ENCODE measurements around the gene CST3. TPM values are rescaled to one million over a fixed set of nuclear protein-coding genes. Genes with fewer than 3 reads are reported as not detected.
"Not testable (repeated sequence)": the region's sequence is repeated elsewhere in the genome, so short reads cannot be mapped to it uniquely, and the experiment has no call there.

The CST3 gene
- total RNA-seq, 3 donors from 2014 or later: 1.8 to 2.6 (median 2.0) TPM

DNA sequence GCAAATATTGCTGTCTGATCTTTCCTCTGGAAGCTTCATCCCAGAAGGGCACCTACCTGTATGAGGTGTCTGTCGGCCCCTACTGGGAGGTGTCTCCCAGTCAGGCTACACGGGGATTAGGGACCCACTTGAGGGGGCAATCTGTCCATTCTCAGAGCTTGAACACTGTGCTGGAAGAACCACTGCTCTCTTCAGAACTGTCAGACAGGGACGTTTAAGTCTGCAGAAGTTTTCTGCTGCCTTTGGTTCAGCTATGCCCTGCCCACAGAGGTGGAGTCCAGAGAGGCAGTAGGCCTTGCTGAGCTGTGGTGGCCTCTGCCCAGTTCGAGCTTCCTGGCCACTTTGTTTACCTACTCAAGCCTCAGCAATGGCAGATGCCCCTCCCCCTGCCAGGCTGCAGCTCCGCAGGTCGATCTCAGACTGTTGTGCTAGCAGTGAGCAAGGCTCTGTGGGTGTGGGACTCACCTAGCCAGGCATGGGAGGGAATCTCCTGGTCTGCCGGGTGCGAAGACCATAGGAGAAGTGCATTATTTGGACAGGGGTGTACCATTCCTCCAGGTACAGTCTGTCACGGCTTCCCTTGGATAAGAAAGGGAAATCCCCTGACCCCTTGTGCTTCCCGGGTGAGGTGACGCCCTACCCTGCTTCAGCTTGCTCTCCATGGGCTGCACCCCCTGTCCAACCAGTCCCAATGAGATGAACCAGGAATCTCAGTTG lies 16.9 kb downstream of the CST3 start:
- H3K27me3 Mint-ChIP-seq (ENCODE audit: low read depth): peaks cover 21% of the 10 kb centered on the region
- not testable (repeated sequence) for H3K4me1 Mint-ChIP-seq (ENCODE audit: low read depth); H3K36me3 Mint-ChIP-seq (ENCODE audit: insufficient read depth); DNase-seq; ATAC-seq; H3K9me3 Mint-ChIP-seq; H3K4me3 Mint-ChIP-seq

DNA sequence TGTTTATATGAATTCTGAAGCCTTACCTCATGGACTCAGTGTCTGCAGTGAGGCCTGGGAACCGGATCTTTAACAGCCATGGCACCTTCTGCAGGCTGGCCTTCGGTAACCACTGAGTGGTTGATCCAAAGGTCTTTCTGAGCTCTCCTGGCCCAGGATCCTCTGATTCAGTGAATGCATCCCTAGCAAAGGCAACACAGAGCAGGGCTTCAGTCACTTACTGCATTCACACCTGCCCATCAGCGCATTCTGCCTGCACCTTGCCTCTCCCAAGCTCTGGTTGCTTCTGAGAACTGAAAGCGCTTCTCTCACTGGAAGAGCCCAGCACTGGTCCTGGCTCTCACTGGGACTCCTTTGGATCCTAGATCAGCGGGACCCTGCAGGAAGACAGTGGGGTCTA lies 23.6 kb downstream of the CST3 start:
- Mint-ChIP-seq H3K4me1 (ENCODE audit: low read depth) (no peaks in the 10 kb centered on the region), H3K36me3 (ENCODE audit: insufficient read depth) (no peaks in the 10 kb centered on the region), H3K9me3 (no peaks in the 10 kb centered on the region), H3K27me3 (ENCODE audit: low read depth) (peaks cover 8% of the 10 kb centered on the region), H3K4me3 (no peak overlapping the region)
- ATAC-seq (no peak), DNase-seq (no peak)

DNA sequence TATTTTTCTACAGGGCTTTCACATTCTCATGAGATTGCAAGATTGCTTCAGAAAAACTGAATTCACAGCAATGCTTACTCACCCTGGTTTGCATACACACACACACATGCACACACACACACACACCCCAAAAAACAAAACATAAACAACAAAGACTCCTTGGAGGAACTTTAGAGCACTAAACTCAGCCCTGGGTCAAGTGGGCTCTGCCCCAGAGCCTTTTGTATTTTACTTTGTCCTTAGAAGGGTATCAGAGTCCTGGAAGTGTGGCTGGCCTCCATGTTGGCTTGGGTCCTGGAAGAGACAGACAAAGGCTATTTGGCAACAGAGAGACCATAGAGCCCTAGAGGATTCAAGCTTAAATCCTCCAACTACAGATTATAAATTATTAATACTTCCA lies 24.1 kb downstream of the CST3 start:
- Mint-ChIP-seq H3K4me3 (no peak overlapping the region), H3K27me3 (ENCODE audit: low read depth) (peaks cover 8% of the 10 kb centered on the region), H3K36me3 (ENCODE audit: insufficient read depth) (no peaks in the 10 kb centered on the region), H3K4me1 (ENCODE audit: low read depth) (no peaks in the 10 kb centered on the region), H3K9me3 (no peaks in the 10 kb centered on the region)
- ATAC-seq (no peak), DNase-seq (no peak)

DNA sequence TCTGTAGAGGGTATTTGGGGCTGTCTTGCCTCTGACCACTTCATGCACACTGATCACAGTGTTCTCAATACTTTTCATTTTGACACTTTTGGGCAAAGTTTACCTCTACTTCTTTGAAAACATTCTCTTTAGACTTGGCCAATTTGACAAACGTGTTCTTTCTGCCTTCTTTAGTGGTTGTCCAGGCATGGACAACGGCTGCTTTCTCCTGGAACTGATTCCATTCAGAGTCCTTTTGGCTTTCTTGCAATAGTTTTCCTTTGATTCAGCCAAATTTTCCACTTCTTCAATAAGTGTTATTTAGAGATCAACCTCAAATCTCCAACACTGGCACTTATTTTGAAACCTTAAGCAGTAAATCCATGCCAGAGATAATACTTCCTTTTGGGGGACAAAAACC lies 25.4 kb downstream of the CST3 start:
- ATAC-seq: no peak
- Mint-ChIP-seq H3K27me3 (ENCODE audit: low read depth) (peaks cover 2% of the 10 kb centered on the region), H3K4me1 (ENCODE audit: low read depth) (no peaks in the 10 kb centered on the region)

DNA sequence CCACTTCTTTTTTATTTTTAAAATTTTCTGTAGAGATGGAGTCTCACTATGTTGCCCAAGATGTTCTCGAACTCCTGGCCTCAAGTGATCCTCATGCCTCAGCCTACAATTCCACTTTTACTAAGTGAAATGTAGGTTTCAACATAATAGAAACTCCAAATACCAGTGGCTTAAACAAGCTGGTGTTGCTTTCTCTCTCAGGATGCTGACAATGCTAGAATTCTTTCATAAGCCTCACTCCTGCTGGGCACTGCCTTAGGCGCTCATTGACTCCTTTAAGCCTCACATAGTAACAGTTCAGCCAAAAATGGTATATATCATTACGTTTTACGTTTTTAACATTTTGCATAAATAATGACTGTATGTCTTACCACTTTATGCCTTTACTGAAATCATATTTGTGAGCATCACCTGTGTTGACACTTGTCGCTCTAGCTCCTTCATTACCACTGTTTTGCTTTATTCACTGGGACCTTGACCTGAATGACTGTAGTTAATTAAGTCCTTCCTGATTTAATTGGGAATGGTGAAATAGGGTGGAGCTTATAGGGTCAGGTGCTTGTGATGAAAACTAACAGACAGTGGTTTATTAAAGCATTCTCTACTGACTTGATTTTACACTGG lies 28.2 kb downstream of the CST3 start:
- ATAC-seq (no peak), DNase-seq (no peak)
- no peak overlapping the region for H3K4me3 Mint-ChIP-seq
- H3K9me3 Mint-ChIP-seq: no peaks in the 10 kb centered on the region
- H3K4me1 Mint-ChIP-seq (ENCODE audit: low read depth): no peaks in the 10 kb centered on the region
- H3K36me3 Mint-ChIP-seq (ENCODE audit: insufficient read depth): no peaks in the 10 kb centered on the region
- H3K27me3 Mint-ChIP-seq (ENCODE audit: low read depth): no peaks in the 10 kb centered on the region

More for the DNA sequence above, 25.4 kb downstream of the CST3 start:
- Mint-ChIP-seq H3K4me3 (no peak overlapping the region), H3K36me3 (ENCODE audit: insufficient read depth) (no peaks in the 10 kb centered on the region), H3K9me3 (no peaks in the 10 kb centered on the region)
- DNase-seq: no peak

DNA sequence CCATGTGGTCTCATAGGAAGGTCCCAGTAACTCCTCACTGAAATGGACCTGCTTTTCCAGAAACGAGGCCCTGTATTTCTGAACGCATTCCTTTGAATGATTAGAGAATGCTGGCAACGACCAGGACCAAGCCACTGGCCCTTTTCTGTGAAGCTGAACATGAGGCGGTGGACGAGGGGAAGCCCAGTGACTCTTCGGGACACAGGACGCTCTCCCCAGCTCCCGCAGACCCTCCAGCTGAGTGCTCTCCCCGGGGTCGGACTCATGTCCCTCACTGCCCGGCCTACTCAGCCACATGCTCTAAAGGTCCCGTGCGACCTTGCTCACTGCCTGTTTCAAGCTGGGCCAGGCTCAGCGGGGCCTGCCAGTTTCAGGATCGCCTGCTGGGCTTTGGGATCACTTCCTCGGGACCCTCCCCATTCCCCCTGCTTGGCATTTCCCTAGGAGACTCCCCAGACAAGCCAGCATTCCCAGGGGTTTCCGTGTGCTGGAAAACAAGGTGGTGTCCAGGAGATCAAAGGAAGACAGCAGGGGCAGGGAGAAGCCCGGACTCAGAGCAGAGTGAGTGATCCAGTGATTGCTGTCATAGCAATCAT lies 29.4 kb downstream of the CST3 start:
- Mint-ChIP-seq H3K27me3 (ENCODE audit: low read depth) (no peaks in the 10 kb centered on the region), H3K9me3 (no peaks in the 10 kb centered on the region), H3K4me1 (ENCODE audit: low read depth) (no peaks in the 10 kb centered on the region), H3K4me3 (no peak overlapping the region), H3K36me3 (ENCODE audit: insufficient read depth) (no peaks in the 10 kb centered on the region)
- no peak for ATAC-seq
- no peak for DNase-seq

DNA sequence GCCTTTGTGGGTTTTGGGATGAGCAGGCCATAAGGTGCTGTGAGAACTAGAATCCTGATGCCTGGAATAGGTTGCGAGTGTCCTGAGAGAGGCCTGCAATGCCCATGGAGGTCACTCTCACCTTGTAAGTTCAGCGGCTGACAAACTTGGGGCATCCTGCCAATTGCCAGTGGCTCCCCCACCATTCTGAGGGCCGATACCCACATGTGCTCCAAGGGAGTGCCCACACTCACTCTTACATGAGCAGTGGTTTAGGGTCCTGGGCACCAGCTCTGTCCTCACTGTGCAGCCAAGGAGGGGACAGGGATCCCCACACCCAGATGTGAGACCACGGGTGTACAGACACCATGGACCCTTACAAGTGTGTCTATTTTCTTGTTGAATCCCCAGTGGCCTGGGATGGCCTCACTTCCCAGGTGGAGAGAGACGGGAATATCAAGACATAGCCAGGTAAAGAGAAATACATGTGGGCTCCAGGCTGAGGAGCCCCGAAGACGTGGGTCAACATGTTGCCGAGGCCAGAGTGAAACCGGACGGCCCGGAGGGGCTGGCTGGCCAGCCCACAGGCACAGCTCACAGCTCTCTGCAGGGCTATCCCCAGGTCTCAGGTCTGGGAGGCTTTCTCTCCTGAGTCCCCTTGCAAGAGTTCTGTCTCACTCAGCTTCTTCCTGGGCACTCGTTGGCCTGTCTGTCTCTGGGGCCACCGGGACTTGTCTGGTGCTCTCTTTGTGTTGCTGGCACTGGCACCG lies 30.1 kb downstream of the CST3 start:
- no peak for ATAC-seq
- H3K4me3 Mint-ChIP-seq: no peak overlapping the region

DNA sequence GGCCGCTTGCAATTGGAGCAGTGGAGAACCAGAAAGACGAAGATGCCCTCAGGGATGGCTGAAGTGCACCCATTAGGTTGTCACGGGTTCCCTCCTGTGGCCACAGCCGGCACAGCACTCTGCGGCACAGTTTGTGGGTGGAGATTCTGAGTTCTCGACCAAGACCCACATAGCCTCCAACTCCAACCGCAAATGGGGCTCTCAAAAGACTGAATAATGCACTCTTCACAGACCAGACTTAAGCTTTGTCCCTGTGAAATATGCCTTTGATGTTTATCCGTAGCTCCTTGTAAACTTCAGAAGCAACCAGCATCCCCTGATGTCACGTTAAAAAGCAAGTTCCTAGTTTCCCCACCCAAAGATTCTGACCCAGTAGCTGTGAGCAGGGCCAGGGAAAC lies 31.1 kb downstream of the CST3 start:
- no peaks in the 10 kb centered on the region for H3K36me3 Mint-ChIP-seq (ENCODE audit: insufficient read depth)
- no peaks in the 10 kb centered on the region for H3K9me3 Mint-ChIP-seq
- H3K4me3 Mint-ChIP-seq: no peak overlapping the region
- no peaks in the 10 kb centered on the region for H3K4me1 Mint-ChIP-seq (ENCODE audit: low read depth)
- peak; percentile 40 for DNase-seq
- no peaks in the 10 kb centered on the region for H3K27me3 Mint-ChIP-seq (ENCODE audit: low read depth)
- peak; percentile 74 to 77 for ATAC-seq

More for the DNA sequence above, 30.1 kb downstream of the CST3 start:
- Mint-ChIP-seq H3K9me3 (no peaks in the 10 kb centered on the region), H3K27me3 (ENCODE audit: low read depth) (no peaks in the 10 kb centered on the region), H3K4me1 (ENCODE audit: low read depth) (no peaks in the 10 kb centered on the region), H3K36me3 (ENCODE audit: insufficient read depth) (no peaks in the 10 kb centered on the region)
- no peak for DNase-seq

DNA sequence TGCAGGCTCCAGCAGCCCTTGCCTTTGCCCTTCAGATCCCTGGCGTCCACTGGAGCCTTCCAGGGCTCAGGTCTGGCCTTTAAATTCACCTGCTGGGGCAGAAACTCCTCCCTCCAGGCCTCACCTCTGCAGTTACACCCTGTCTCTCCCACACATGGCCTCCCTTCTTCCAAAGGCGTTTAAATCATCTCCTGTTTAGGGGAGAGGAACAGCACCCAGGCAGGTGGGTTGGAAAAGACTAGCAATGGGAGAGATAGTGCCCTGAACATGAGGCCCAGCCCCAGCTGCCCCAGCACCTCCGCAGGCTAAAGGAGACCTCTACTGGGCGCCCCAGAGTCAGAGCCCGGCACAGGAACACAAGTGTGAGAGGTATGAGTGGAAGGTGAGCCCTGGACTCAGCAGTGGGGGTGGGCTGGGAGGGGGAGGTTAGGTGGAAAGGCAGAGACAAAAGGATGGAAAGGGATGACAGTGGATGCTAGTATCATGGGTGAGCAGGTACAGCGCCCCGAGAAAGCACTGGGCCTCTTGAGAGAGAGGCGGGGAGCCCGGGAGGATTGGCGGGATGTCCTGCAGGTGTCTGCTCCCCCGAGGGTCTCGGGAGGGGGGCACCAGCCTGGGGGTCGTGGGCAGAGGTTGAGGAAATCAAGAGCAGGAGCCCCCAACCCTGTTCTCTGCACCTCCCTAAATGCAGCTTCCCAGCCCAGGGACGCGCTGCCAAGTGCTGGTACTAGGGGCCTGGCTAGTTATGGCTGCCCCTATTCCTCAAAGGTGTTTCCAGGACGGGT lies 31.7 kb downstream of the CST3 start, which contains the start of gene CST9:
Gene CST9, minus strand, starts transcription at position 51 of the 785 bp plus-strand sequence. CDS start 53 bp downstream, outside the sequence.
- Mint-ChIP-seq H3K4me3 (no peak within 1 kb of the TSS), H3K36me3 (ENCODE audit: insufficient read depth) (no peaks in the 10 kb centered on the region), H3K9me3 (no peaks in the 10 kb centered on the region), H3K4me1 (ENCODE audit: low read depth) (no peaks in the 10 kb centered on the region), H3K27me3 (ENCODE audit: low read depth) (no peaks in the 10 kb centered on the region)
- no peak for ATAC-seq
- DNase-seq: no peak

DNA sequence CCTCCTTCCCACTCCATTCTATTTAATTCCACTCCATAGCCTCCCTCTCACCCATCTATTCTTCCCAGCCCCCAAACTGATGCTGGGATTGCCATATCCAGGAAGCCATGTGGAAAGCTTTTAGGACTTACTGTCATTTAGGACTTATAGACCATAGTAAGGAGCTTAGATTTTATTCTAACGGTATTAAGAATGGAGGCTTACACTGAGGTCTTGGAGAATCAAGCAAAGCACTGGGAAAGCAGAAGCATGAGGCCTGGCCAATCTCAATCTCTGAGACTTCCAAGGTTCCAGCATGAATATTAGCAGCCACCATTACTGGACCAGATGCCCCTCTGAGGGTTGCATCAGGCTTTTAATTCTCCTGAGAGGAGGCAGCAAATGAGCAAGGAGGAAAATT lies 33.4 kb downstream of the CST3 start:
- Mint-ChIP-seq H3K4me3 (no peak overlapping the region), H3K9me3 (no peaks in the 10 kb centered on the region), H3K36me3 (ENCODE audit: insufficient read depth) (no peaks in the 10 kb centered on the region), H3K27me3 (ENCODE audit: low read depth) (no peaks in the 10 kb centered on the region), H3K4me1 (ENCODE audit: low read depth) (no peaks in the 10 kb centered on the region)
- no peak for DNase-seq
- no peak for ATAC-seq

DNA sequence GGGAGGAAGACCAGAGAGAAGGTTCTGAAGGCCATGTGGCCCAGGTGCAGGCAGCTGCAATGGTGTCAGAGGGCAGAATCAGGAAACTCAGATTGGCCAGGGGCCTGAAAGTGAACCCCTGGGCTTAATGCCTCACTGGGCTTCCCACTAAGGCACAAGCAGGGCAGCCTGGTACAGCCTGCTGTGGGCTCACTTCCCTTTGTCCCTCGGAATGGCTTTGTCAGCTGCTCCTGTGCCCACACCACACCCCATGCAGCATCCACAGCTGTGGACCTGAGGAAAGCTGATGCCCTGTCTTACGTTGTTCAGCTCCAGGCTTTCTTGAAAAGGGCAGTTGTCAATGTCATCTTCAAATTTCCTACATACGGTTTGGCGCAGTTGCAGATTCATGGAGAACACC lies 34.4 kb downstream of the CST3 start:
- no peaks in the 10 kb centered on the region for H3K9me3 Mint-ChIP-seq
- H3K36me3 Mint-ChIP-seq (ENCODE audit: insufficient read depth): no peaks in the 10 kb centered on the region
- ATAC-seq (no peak), DNase-seq (no peak)
- H3K4me1 Mint-ChIP-seq (ENCODE audit: low read depth): no peaks in the 10 kb centered on the region
- H3K27me3 Mint-ChIP-seq (ENCODE audit: low read depth): no peaks in the 10 kb centered on the region
- no peak overlapping the region for H3K4me3 Mint-ChIP-seq

DNA sequence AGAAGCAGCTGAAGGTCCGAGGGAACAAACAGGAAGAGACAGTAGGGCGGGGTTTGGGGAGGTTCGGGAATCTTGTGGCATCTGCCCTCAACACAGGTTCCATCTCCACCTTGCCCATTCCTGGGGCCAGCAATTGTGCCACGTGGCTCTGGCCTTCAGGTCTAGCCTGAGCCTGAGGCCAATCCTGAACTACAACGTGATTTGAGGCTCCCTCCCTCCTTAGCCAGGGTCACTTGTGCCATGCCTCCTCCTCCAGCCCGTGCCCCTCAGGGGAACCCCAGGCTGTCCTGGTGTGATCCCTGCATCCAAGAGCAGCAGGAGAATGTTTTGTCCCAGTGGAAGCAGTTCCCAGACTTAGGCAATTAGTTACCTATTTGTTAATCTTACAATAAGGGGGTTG lies 35.1 kb downstream of the CST3 start:
- H3K27me3 Mint-ChIP-seq (ENCODE audit: low read depth): no peaks in the 10 kb centered on the region
- no peaks in the 10 kb centered on the region for H3K9me3 Mint-ChIP-seq
- no peak overlapping the region for H3K4me3 Mint-ChIP-seq
- H3K36me3 Mint-ChIP-seq (ENCODE audit: insufficient read depth): no peaks in the 10 kb centered on the region
- no peaks in the 10 kb centered on the region for H3K4me1 Mint-ChIP-seq (ENCODE audit: low read depth)
- ATAC-seq (no peak), DNase-seq (no peak)

DNA sequence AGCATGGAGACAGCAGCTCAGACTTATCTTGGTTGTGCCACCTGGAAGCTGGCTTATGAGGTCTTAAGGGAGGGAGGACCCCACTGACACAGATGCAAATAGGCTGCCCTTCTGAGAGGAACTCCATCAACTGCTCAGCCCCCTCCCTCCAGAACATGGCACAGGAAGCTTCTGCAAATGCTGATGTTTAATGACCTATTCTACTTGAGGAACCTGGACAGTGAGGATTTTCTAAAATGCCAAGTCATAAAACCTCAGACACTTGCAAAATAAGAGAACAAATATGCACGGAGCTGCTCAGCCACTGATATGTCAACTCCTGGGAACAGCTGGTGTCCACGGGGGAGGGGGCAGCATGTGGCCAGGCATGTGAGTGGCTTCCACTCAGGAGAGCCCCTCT lies 35.5 kb downstream of the CST3 start:
- no peaks in the 10 kb centered on the region for H3K9me3 Mint-ChIP-seq
- H3K4me1 Mint-ChIP-seq (ENCODE audit: low read depth): no peaks in the 10 kb centered on the region
- no peaks in the 10 kb centered on the region for H3K27me3 Mint-ChIP-seq (ENCODE audit: low read depth)
- no peak overlapping the region for H3K4me3 Mint-ChIP-seq
- no peak for DNase-seq
- no peak for ATAC-seq
- no peaks in the 10 kb centered on the region for H3K36me3 Mint-ChIP-seq (ENCODE audit: insufficient read depth)

DNA sequence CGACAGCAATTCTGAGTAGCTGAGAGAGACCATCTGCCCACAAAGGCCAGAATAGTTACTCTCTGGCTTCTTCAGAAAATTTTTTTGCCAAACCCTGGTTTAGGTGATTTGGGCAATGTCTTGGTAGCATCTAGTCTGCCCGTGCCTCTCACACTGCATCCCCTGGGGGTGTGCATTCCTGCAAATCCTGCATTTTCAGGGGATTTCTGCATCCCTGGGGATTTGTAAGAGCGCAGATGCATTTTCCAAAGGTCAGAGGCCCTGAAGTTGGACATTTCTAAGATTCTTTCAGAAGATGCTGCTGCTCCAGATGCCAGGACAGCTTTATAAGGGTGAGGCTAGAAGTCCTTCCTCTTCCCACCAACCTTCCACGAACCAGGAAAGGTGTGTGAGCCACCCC lies 36.0 kb downstream of the CST3 start:
- no peak for DNase-seq
- no peak overlapping the region for H3K4me3 Mint-ChIP-seq
- H3K27me3 Mint-ChIP-seq (ENCODE audit: low read depth): no peaks in the 10 kb centered on the region
- no peak for ATAC-seq
- H3K9me3 Mint-ChIP-seq: no peaks in the 10 kb centered on the region
- H3K4me1 Mint-ChIP-seq (ENCODE audit: low read depth): no peaks in the 10 kb centered on the region
- H3K36me3 Mint-ChIP-seq (ENCODE audit: insufficient read depth): no peaks in the 10 kb centered on the region
